Gastrocnemius medialis (tissue), 4 donors: ENCODE measurements around the gene IAH1. TPM values are rescaled to one million over a fixed set of nuclear protein-coding genes. Genes with fewer than 3 reads are reported as not detected.
A peak's percentile ranks its signal among the peaks of the same experiment; 100 is the strongest.

Experiments
- ATAC-seq, 2 donors: fragments of 150-250 bp; one replicate each; pipeline ENCODE4 v1.9.1; 2016
- DNase-seq, 2 donors: peaks; one replicate each; pipeline ENCODE4 v3.0.0-alpha.2; 2019
- H3K27ac ChIP-seq, 4 donors: fragments of 200-600 bp; sonication (generic); 1 replicate in 1 of 4; 2 replicates in 3 of 4; pipeline ENCODE4 v1.5.1; 2016 to 2018; ENCODE audit warnings: mild to moderate bottlenecking in 2 of 4, moderate library complexity in 1 of 4
- H3K27me3 ChIP-seq, 3 donors: fragments of 200-600 bp; sonication (generic) in 2 of 3; 1 replicate in 1 of 3; 2 replicates in 2 of 3; pipeline versions ENCODE4 v1.5.1 to v1.6.0; 2016 to 2019; ENCODE audit warnings: mild to moderate bottlenecking in 1 of 3, moderate library complexity in 1 of 3
- H3K36me3 ChIP-seq, 2 donors: fragments of 200-600 bp; sonication (generic) in 1 of 2; one replicate each; pipeline ENCODE4 v1.5.1; 2017 to 2018
- H3K4me1 ChIP-seq, 2 donors: fragments of 200-600 bp; sonication (generic) in 1 of 2; one replicate each; pipeline ENCODE4 v1.5.1; 2016 to 2017; ENCODE audit warnings: mild to moderate bottlenecking in 2 of 2
- H3K4me3 ChIP-seq, 4 donors: fragments of 200-600 bp; sonication (generic) in 3 of 4; 1 replicate in 1 of 4; 2 replicates in 3 of 4; pipeline ENCODE4 v1.5.1; 2016 to 2019; ENCODE audit warnings: mild to moderate bottlenecking in 2 of 4
- H3K9me3 ChIP-seq, 3 donors: fragments of 200-600 bp; sonication (generic) in 2 of 3; 1 replicate in 1 of 3; 2 replicates in 2 of 3; pipeline ENCODE4 v1.5.1; 2016 to 2019
- CTCF ChIP-seq, 5 experiments: fragments of 450-650 bp in 3 of 5; fragments of 200-600 bp in 2 of 5; sonication (generic) in 2 of 5; IDR thresholded peaks in 4 of 5; conservative IDR thresholded peaks in 1 of 5; 1 replicate in 4 of 5; 2 replicates in 1 of 5; pipeline ENCODE4 v1.5.1; 2016 to 2019; ENCODE audit warnings: antibody characterized with exemption in 5 of 5, mild to moderate bottlenecking in 3 of 5, moderate library complexity in 3 of 5
- POLR2A ChIP-seq, 2 donors: fragments of 450-650 bp; IDR thresholded peaks; one replicate each; pipeline ENCODE4 v1.6.1; 2017; ENCODE audit warnings: antibody characterized with exemption in 2 of 2, mild to moderate bottlenecking in 2 of 2, moderate library complexity in 2 of 2
- in situ Hi-C, 4 donors: fragments of 200-750 bp; cut with MboI; loops; one replicate each; pipeline versions ENCODE4 v1.15.0 to v1.8.0; 2017; ENCODE audit warnings: low sequenced_read_pairs in 4 of 4
- intact Hi-C: fragments of 100-400 bp; cut with DNase I; formaldehyde crosslinking; loops from one replicate; pipeline ENCODE4 v1.15.1; 2023; ENCODE audit warnings: low total_unique reads
- total RNA-seq, 4 donors: library from RNA; depleted of rRNA; stranded (reverse); fragments of >200 nt; gene quantifications; one replicate each; pipeline versions ENCODE4 v1.1.0 to v1.2.3, GENCODE V29; 2016

Gene IAH1
- total RNA-seq, 4 donors from 2014 or later: 15.8 to 45.9 (median 38.6) TPM

- in situ Hi-C loops: no loop called here
- no peak overlapping the region for H3K4me3 ChIP-seq
- H3K27ac ChIP-seq: peak overlapping the region in 3 of 4 donors; percentile 7 to 92 (median 40)
- peak in 1 of 2 donors; percentile 32 for DNase-seq
- peak in 1 of 2 donors; percentile 18 for ATAC-seq
- intact Hi-C loops: loop anchor here (5.0 to 10.0 kb wide), 2 partner anchors 149 to 286 kb away; no protein-coding TSS in a partner anchor
- peaks cover 8 to 37% of the 10 kb centered on the region in 2 donors for H3K36me3 ChIP-seq
- peaks cover 21 to 42% of the 10 kb centered on the region in 2 donors for H3K4me1 ChIP-seq
- H3K9me3 ChIP-seq: no peaks in the 10 kb centered on the region
- no peaks in the 10 kb centered on the region for H3K27me3 ChIP-seq
- TF ChIP-seq CTCF (IDR thresholded peaks at IDR 0.05 in 4 of 5, conservative IDR thresholded peaks at IDR 0.05 in 1 of 5) (no peak), POLR2A (IDR thresholded peaks at IDR 0.05) (no peak)
Measured at GRCh38 chr2:9478526-9478925, 4.2 kb downstream of the IAH1 start.

GRCh38 chr2:9480157-9480556 is 5.8 kb downstream of the IAH1 start:
- intact Hi-C loops (no loop called here), in situ Hi-C loops (no loop called here)
- H3K27ac ChIP-seq: peak overlapping the region in 1 of 4 donors; percentile 6
- H3K36me3 ChIP-seq: peaks cover 8 to 53% of the 10 kb centered on the region in 2 donors
- DNase-seq (no peak), ATAC-seq (no peak)
- no peaks in the 10 kb centered on the region for H3K9me3 ChIP-seq
- no peak overlapping the region for H3K4me3 ChIP-seq
- peaks cover 21 to 38% of the 10 kb centered on the region in 2 donors for H3K4me1 ChIP-seq
- H3K27me3 ChIP-seq: no peaks in the 10 kb centered on the region
- TF ChIP-seq POLR2A (IDR thresholded peaks at IDR 0.05) (no peak), CTCF (IDR thresholded peaks at IDR 0.05 in 4 of 5, conservative IDR thresholded peaks at IDR 0.05 in 1 of 5) (no peak)

GRCh38 chr2:9483107-9483506 is 8.8 kb downstream of the IAH1 start:
- DNase-seq: no peak
- H3K36me3 ChIP-seq: peaks cover 14 to 83% of the 10 kb centered on the region in 2 donors
- no peak overlapping the region for H3K4me3 ChIP-seq
- TF ChIP-seq POLR2A (IDR thresholded peaks at IDR 0.05) (no peak), CTCF (IDR thresholded peaks at IDR 0.05 in 4 of 5, conservative IDR thresholded peaks at IDR 0.05 in 1 of 5) (no peak)
- peak overlapping the region in 1 of 4 donors; percentile 1 for H3K27ac ChIP-seq
- H3K4me1 ChIP-seq: peaks cover 2 to 11% of the 10 kb centered on the region in 2 donors
- intact Hi-C loops: no loop called here
- ATAC-seq: no peak
- no peaks in the 10 kb centered on the region for H3K27me3 ChIP-seq
- in situ Hi-C loops: no loop called here
- H3K9me3 ChIP-seq: no peaks in the 10 kb centered on the region

GRCh38 chr2:9484533-9484932 is 10.2 kb downstream of the IAH1 start:
- in situ Hi-C loops: no loop called here
- ATAC-seq (peak in 1 of 2 donors; percentile 10), DNase-seq (no peak)
- Histone ChIP-seq H3K9me3 (no peaks in the 10 kb centered on the region), H3K27ac (no peak overlapping the region), H3K27me3 (no peaks in the 10 kb centered on the region), H3K36me3 (peaks cover 14 to 95% of the 10 kb centered on the region in 2 donors), H3K4me3 (no peak overlapping the region), H3K4me1 (no peaks in the 10 kb centered on the region)
- intact Hi-C loops: no loop called here
- TF ChIP-seq POLR2A (IDR thresholded peaks at IDR 0.05) (no peak), CTCF (IDR thresholded peaks at IDR 0.05 in 4 of 5, conservative IDR thresholded peaks at IDR 0.05 in 1 of 5) (no peak)
